Subcutaneous abdominal adipose tissue (tissue), 5 donors: ENCODE measurements around the gene PRSS38.

ENCODE experiments used
- H3K27ac ChIP-seq: one replicate; pipeline ENCODE4 v1.7.0; 2013; ENCODE audit warnings: low read depth, mild to moderate bottlenecking, inconsistent platforms, low read length, moderate library complexity
- H3K27me3 ChIP-seq, 5 donors: one replicate each; pipeline ENCODE4 v1.7.0; 2013; ENCODE audit warnings: low read length in 5 of 5, inconsistent platforms in 1 of 5; ENCODE audit not compliant: control insufficient read depth in 5 of 5, insufficient read depth in 4 of 5
- H3K36me3 ChIP-seq, 5 donors: one replicate each; pipeline ENCODE4 v1.7.0; 2013; ENCODE audit warnings: low read length in 5 of 5; ENCODE audit not compliant: control insufficient read depth in 5 of 5, insufficient read depth in 5 of 5
- H3K4me1 ChIP-seq, 5 donors: one replicate each; pipeline ENCODE4 v1.7.0; 2013; ENCODE audit warnings: low read length in 5 of 5, mild to moderate bottlenecking in 3 of 5, moderate library complexity in 1 of 5; ENCODE audit not compliant: control insufficient read depth in 5 of 5, insufficient read depth in 5 of 5
- H3K4me3 ChIP-seq, 5 donors: one replicate each; pipeline ENCODE4 v1.7.0; 2013; ENCODE audit warnings: low read length in 5 of 5, low read depth in 1 of 5
- H3K9ac ChIP-seq, 5 donors: one replicate each; pipeline ENCODE4 v1.7.0; 2013; ENCODE audit warnings: low read length in 5 of 5, mild to moderate bottlenecking in 4 of 5, moderate library complexity in 3 of 5
- H3K9me3 ChIP-seq, 5 donors: one replicate each; pipeline ENCODE4 v1.7.0; 2013; ENCODE audit warnings: low read length in 5 of 5; ENCODE audit not compliant: control insufficient read depth in 5 of 5
- donor health status: healthy.
- donor health status: healthy.
- donor health status: healthy.
- donor health status: healthy.
- donor health status: healthy.

PRSS38 gene

DNA sequence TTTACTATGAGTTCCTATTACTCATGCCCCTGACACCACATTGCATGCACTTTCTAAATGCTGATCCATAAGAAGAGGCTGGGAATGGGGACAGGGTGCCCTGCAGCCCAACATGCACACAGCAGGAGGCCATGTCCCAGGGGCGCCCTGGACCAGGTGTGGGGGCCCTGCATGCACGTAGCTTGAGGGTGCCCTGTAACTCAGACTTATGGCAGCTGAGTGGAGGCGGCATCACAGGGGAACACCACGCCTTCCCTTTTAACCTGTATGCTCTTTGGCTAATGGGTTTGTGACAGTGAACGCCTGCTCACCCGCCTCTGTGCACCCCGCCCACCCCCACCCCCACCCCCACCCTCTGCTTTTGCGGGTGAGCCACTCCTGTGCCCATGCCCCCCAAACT, 44.1 kb upstream of the PRSS38 start:
- H3K36me3 ChIP-seq = peaks cover 0 to 74% (median 55%) of the 10 kb centered on the region in 5 donors
- H3K27me3 ChIP-seq = no peaks in the 10 kb centered on the region

GRCh38 chr1:227771771-227772170, 43.7 kb upstream of the PRSS38 start:
- Histone ChIP-seq H3K4me1 (peaks cover 0 to 9% (median 7%) of the 10 kb centered on the region in 5 donors), H3K4me3 (no peak overlapping the region), H3K36me3 (peaks cover 0 to 75% (median 57%) of the 10 kb centered on the region in 5 donors), H3K27me3 (no peaks in the 10 kb centered on the region), H3K9me3 (no peaks in the 10 kb centered on the region), H3K9ac (no peak overlapping the region), H3K27ac (no peak overlapping the region)

More for the DNA sequence above, 44.1 kb upstream of the PRSS38 start:
- Histone ChIP-seq H3K27ac (no peak overlapping the region), H3K9me3 (no peaks in the 10 kb centered on the region), H3K4me1 (peaks cover 0 to 9% (median 7%) of the 10 kb centered on the region in 5 donors), H3K9ac (no peak overlapping the region), H3K4me3 (no peak overlapping the region)

DNA sequence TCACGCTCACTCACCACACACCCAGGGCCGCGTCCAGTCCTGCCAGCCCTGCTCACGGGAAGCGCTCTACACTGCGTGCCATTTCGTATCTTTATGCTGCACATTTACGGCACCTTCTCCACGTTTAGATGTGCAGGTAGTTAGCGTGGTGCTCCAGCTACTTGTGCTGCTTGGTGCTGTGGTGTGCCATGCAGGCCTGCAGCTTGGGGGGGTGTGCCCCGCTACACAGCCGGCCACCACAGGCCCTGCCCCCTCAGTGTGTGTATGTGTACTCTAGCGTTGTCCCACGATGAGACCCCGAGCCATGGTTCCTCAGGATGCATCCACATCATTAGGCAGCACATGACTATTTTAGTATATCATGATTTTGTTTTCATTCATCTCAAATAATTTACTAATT, 41.9 kb upstream of the PRSS38 start:
- Histone ChIP-seq H3K27me3 (no peaks in the 10 kb centered on the region), H3K36me3 (peaks cover 0 to 67% (median 40%) of the 10 kb centered on the region in 5 donors), H3K4me3 (no peak overlapping the region), H3K9me3 (no peaks in the 10 kb centered on the region), H3K4me1 (peaks cover 0 to 9% (median 7%) of the 10 kb centered on the region in 5 donors), H3K9ac (no peak overlapping the region), H3K27ac (no peak overlapping the region)

GRCh38 chr1:227774051-227774731, 41.3 kb upstream of the PRSS38 start:
- no peak overlapping the region for H3K27ac ChIP-seq
- peaks cover 0 to 11% (median 9%) of the 10 kb centered on the region in 5 donors for H3K4me1 ChIP-seq
- H3K9me3 ChIP-seq = no peaks in the 10 kb centered on the region
- no peak overlapping the region for H3K4me3 ChIP-seq
- peaks cover 0 to 61% (median 34%) of the 10 kb centered on the region in 5 donors for H3K36me3 ChIP-seq
- H3K9ac ChIP-seq = no peak overlapping the region
- no peaks in the 10 kb centered on the region for H3K27me3 ChIP-seq

DNA sequence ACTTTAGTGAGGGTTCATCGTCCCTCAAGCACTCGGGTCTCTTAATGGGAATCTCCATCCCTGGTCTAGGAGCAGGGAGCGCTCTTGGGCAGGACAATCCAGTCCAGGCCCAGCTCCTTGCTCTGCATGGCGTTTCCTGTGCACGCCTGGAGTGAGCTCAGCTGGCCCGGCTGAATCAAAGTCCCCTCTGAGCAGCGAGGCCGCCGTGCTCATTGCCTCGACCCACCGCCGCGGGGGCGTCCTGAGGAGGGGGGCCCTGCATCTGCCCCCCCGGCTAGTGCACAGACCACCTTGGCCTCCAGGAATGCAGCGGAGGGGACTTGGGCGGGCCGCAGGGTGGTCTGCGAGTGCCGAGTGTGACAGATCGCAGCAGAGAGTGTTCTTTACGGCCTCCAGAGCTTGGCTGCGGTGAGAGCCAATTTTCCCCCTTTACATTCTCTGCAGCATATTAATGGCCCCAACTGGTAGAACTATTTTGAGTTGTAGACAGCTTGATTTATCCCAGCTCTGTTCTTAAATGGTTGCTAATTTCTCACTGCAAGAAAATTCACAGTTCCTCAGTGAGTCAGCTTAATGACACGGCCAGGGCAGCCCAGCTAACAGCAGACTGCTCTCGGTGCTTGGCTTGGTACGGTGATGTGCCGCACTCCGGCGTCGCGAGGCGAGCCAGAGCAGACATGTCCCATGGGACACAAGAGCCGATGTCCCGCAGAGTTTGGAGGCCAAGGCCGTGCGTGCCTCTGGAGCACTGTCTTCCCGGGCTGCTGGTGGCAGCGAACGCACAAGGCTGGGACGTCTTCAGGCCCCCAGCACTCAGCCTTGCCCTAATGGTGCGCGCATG, 40.4 kb upstream of the PRSS38 start:
- peaks cover 0 to 11% (median 9%) of the 10 kb centered on the region in 5 donors for H3K4me1 ChIP-seq
- H3K9me3 ChIP-seq = no peaks in the 10 kb centered on the region
- H3K36me3 ChIP-seq = peaks cover 0 to 60% (median 27%) of the 10 kb centered on the region in 5 donors
- H3K4me3 ChIP-seq = no peak overlapping the region
- H3K9ac ChIP-seq = no peak overlapping the region
- no peak overlapping the region for H3K27ac ChIP-seq
- H3K27me3 ChIP-seq = no peaks in the 10 kb centered on the region

GRCh38 chr1:227775841-227776240, 39.6 kb upstream of the PRSS38 start:
- no peak overlapping the region for H3K27ac ChIP-seq
- peaks cover 0 to 11% (median 9%) of the 10 kb centered on the region in 5 donors for H3K4me1 ChIP-seq

DNA sequence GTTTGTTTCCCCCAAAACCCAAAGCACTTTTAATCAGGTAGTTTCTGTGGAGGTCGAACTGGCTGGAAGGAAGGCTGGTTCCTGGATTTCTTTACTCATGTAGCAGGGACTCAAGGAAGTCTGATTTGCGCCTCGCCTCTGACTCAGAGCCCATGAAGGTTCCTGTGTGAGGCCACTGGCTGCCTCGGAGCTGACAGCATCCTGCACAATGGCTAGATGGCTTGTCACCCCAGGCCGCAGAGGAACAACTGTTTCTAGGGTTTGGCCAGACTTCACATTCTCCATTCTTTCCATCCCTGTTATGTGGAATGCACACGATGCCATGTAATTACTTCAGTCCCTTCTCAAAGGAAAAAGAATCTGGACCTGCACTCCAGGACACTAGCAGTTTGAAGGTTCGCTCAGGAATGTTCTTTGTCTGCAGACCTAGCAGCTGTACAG, 39.1 kb upstream of the PRSS38 start:
- H3K27ac ChIP-seq = no peak overlapping the region

More at GRCh38 chr1:227775841-227776240, 39.6 kb upstream of the PRSS38 start:
- no peaks in the 10 kb centered on the region for H3K27me3 ChIP-seq
- H3K4me3 ChIP-seq = no peak overlapping the region
- H3K9me3 ChIP-seq = no peaks in the 10 kb centered on the region
- H3K36me3 ChIP-seq = peaks cover 0 to 60% (median 31%) of the 10 kb centered on the region in 5 donors
- no peak overlapping the region for H3K9ac ChIP-seq

DNA sequence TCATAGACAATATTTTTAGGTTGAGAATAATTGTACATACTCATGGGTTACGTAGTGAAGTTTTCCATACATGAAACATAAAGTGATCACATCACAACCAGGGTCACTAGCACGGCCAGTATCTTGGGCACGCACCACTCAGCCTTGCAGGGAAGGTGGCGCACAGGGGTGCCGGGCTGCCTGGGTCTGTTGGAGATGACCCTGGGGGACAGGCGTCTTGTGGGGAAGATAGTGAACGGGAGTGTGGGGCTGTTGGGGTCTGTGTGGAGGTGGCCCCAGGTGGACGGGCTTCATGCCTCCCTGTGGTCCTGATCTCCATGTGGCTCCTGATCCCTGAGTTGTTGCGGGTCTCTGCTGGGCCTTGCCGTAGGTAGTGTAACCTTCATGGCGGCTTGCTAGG, 38.3 kb upstream of the PRSS38 start:
- Histone ChIP-seq H3K4me3 (no peak overlapping the region), H3K36me3 (peaks cover 0 to 60% (median 34%) of the 10 kb centered on the region in 5 donors), H3K27me3 (no peaks in the 10 kb centered on the region)

More for the DNA sequence above, 39.1 kb upstream of the PRSS38 start:
- Histone ChIP-seq H3K4me3 (no peak overlapping the region), H3K36me3 (peaks cover 0 to 60% (median 36%) of the 10 kb centered on the region in 5 donors), H3K4me1 (peaks cover 0 to 11% (median 9%) of the 10 kb centered on the region in 5 donors), H3K27me3 (no peaks in the 10 kb centered on the region), H3K9ac (no peak overlapping the region), H3K9me3 (no peaks in the 10 kb centered on the region)

DNA sequence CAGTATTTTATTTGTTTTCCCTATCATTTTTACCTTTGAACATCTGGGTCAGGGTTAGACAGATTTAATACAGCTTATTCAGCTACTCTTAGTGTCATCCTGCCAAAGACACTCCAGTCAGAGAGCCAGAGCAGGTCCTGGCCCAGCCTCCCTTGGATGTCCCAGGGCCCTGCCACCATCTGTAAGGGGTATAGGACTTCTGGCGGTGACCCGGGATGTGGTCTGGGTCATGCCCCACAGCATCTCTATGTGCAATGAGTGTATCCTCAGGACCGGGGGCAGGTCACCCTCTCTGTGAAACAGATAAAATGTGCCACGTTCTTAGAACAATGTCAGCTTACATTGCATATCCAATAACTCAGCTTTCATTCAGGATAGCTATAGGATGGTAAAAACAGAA, 37.8 kb upstream of the PRSS38 start:
- H3K9ac ChIP-seq = no peak overlapping the region
- peaks cover 0 to 60% (median 38%) of the 10 kb centered on the region in 5 donors for H3K36me3 ChIP-seq
- no peak overlapping the region for H3K4me3 ChIP-seq

More for the DNA sequence above, 38.3 kb upstream of the PRSS38 start:
- Histone ChIP-seq H3K27ac (no peak overlapping the region), H3K9me3 (no peaks in the 10 kb centered on the region), H3K4me1 (peaks cover 0 to 11% (median 9%) of the 10 kb centered on the region in 5 donors), H3K9ac (no peak overlapping the region)

More for the DNA sequence above, 37.8 kb upstream of the PRSS38 start:
- Histone ChIP-seq H3K27ac (no peak overlapping the region), H3K27me3 (no peaks in the 10 kb centered on the region), H3K9me3 (no peaks in the 10 kb centered on the region), H3K4me1 (peaks cover 0 to 11% (median 9%) of the 10 kb centered on the region in 5 donors)
